Esophagus (tissue), 2 donors: ENCODE data around the gene COPS9. TPM values are rescaled to one million over a fixed set of nuclear protein-coding genes. Genes with fewer than 3 reads are reported as not detected.

ENCODE experiments used
- H3K27ac ChIP-seq, 2 donors: one replicate each; pipeline ENCODE4 v1.5.1; 2013; ENCODE audit warnings: low read depth in 2 of 2, mild to moderate bottlenecking in 2 of 2, inconsistent platforms in 1 of 2, low read length in 1 of 2, moderate library complexity in 1 of 2
- H3K27me3 ChIP-seq, 2 donors: one replicate each; pipeline ENCODE4 v1.6.1; 2013; ENCODE audit warnings: low read length in 2 of 2, control low read depth in 1 of 2, mild to moderate bottlenecking in 1 of 2; ENCODE audit not compliant: insufficient read depth in 2 of 2, control insufficient read depth in 1 of 2
- H3K36me3 ChIP-seq, 2 donors: one replicate each; pipeline ENCODE4 v1.6.1; 2013; ENCODE audit warnings: low read length in 1 of 2; ENCODE audit not compliant: control insufficient read depth in 2 of 2, insufficient read depth in 2 of 2
- H3K4me1 ChIP-seq, 2 donors: one replicate each; pipeline ENCODE4 v1.6.1; 2013; ENCODE audit warnings: low read length in 1 of 2; ENCODE audit not compliant: control insufficient read depth in 2 of 2, insufficient read depth in 2 of 2
- H3K4me3 ChIP-seq, 2 donors: one replicate each; pipeline ENCODE4 v1.5.1; 2013; ENCODE audit warnings: low read length in 2 of 2, mild to moderate bottlenecking in 2 of 2, low read depth in 1 of 2, moderate library complexity in 1 of 2
- H3K9me3 ChIP-seq, 2 donors: one replicate each; pipeline ENCODE4 v1.6.1; 2013; ENCODE audit warnings: mild to moderate bottlenecking in 2 of 2, low read depth in 1 of 2, low read length in 1 of 2, moderate library complexity in 1 of 2; ENCODE audit not compliant: control insufficient read depth in 2 of 2, insufficient read depth in 1 of 2
- WGBS, 2 donors: extraction: QIAGEN DNeasy Blood & Tissue Kit; methylation state at CpG; one replicate each; pipeline ENCODE4 v1.1.7; 2013; 5-methylcytosine and 5-hydroxymethylcytosine counted together
- polyA plus RNA-seq, 2 donors: library from polyadenylated mRNA; stranded (reverse); fragments of 200-250 nt; gene quantifications; one replicate each; pipeline ENCODE4 v1.2.3, GENCODE V29; 2013
- donor health status: healthy with polysubstance abuse.
- donor health status: Bipolar disorder and iron deficiency.

COPS9 gene
- polyA plus RNA-seq, 2 donors, result 240 to 270 TPM

DNA sequence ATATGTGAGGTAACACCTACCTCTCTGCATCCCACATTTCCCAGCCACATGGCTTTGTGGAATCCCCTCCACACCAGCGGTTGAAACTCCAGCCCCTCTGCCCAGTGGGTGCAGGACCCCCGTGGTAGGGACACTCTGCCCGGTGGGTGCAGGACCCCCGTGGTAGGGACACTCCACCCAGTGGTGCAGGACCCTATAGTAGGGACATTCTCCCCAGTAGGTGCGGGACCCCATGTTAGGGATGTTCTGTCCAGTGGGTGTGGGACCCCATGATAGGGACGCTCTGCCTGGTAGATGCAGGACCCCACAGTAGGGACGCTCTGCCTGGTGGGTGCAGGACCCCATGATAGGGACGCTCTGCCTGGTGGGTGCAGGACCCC is 11.5 kb downstream of the COPS9 start:
- H3K27me3 ChIP-seq, result no peaks in the 10 kb centered on the region
- H3K4me1 ChIP-seq, result no peaks in the 10 kb centered on the region
- no peak overlapping the region for H3K4me3 ChIP-seq
- no peaks in the 10 kb centered on the region for H3K9me3 ChIP-seq
- H3K27ac ChIP-seq, result no peak overlapping the region
- H3K36me3 ChIP-seq, result peaks cover 8 to 14% of the 10 kb centered on the region in 2 donors
- 93 to 97% methylated on average over 8 of the region's 8 CpGs for WGBS, 2 donors

DNA sequence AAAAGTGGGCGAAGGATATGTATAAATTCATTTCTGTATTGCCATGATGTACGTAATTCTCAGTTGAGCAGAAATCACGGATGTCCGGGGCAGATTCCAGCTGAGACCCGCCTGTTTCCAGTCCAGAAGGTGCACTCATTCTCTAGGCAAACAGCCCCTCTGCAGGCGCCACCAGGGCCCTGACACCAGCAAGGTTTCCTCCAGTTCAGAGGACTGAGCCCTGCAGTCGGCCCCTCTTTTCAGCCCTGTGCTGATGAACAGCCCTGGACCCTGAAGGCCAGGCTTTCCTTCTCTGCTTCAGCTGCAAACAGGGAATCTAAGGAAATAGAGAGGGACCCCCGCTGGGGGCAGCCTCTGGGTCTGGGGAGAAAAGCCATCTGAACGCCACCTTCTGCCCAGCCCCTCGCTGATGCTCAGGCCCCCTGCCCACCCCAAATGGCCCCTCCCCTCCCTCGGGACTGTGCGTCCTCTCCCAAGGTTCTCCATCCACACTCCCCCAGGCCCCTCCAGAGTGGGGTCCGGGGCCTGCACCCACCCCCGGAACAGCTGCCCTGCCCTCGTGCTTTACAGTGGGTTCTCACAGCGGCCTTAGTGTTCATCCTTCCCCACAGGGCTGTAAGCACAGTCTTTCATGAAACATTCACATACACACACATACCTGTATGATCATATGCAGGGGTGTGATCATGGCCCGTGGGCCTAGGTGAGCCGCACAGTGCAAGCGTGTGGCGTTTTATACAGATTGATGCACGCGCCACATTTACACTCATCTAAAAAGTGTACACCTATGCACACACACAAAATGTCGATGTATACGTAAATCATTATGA is 12.1 kb downstream of the COPS9 start:
- H3K4me1 ChIP-seq, result no peaks in the 10 kb centered on the region
- WGBS, 2 donors, result 87 to 91% methylated on average over 24 of the region's 24 CpGs
- no peaks in the 10 kb centered on the region for H3K9me3 ChIP-seq
- H3K27me3 ChIP-seq, result no peaks in the 10 kb centered on the region
- H3K36me3 ChIP-seq, result peaks cover 4 to 10% of the 10 kb centered on the region in 2 donors
- no peak overlapping the region for H3K4me3 ChIP-seq
- H3K27ac ChIP-seq, result no peak overlapping the region

DNA sequence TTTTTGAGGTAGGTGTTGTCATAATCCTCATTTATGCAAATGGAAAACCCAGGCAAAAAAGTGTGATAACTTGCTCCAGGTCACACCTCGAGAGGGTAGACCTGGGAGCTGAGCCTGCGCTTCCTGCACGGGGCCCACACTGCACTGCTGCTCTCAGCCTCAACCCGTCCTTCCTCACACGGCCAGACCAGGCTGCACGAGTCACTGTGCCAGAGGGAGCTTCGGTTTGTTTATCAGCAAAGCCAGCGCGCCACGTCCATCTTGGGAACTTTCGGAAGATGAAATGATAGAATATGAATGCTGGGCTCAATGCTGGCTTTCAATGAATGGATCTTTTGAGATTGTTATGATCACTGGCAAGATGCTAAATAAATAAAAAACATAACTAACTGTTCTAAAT is 14.4 kb downstream of the COPS9 start:
- Histone ChIP-seq H3K27ac (no peak overlapping the region), H3K27me3 (no peaks in the 10 kb centered on the region), H3K36me3 (no peaks in the 10 kb centered on the region), H3K9me3 (no peaks in the 10 kb centered on the region), H3K4me1 (no peaks in the 10 kb centered on the region), H3K4me3 (no peak overlapping the region)
- WGBS, 2 donors, result 61% methylated on average over 11 of the region's 11 CpGs

DNA sequence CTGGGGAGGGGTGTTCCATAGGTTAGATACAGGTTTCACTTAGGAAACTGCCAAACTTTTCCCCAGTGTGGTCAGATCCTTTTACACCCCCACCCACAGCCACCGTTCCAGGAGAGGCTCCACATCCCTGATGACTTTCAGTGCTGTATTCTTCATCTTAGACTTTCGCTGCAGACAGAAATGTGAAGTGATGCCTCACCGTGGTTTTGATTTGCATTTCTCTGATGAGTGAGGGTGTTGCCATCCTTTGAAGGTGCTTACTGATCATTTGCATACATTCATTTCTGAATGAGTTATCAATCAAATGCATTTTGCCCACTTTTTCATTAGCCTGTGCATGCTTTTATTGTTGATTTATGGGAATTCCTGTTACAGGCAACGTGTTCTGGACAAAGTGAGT is 14.9 kb downstream of the COPS9 start:
- Histone ChIP-seq H3K27ac (no peak overlapping the region), H3K9me3 (no peaks in the 10 kb centered on the region), H3K36me3 (no peaks in the 10 kb centered on the region), H3K4me1 (no peaks in the 10 kb centered on the region), H3K4me3 (no peak overlapping the region), H3K27me3 (no peaks in the 10 kb centered on the region)
- WGBS, 2 donors, result 65 to 67% methylated on average over 4 of the region's 4 CpGs

DNA sequence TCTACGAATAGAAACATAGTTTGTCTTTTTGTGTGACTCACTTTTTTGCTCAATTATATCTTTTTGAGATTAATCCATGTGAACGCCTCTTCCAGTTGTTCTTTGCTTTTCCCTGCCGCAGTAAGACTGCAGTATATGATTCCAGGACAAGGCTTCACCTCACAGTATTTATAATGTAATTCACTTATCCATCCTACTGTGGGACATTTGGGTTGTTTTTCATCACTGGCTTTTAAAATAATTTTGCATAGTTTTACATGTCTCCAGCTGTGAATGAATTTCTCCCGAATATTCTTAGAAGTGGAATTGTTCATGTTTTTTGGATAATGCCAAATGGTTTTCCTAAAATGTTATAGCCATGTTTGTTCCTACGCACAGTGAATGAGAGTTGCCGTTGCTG is 21.9 kb downstream of the COPS9 start:
- WGBS, 2 donors, result 76 to 81% methylated on average over 6 of the region's 6 CpGs
- Histone ChIP-seq H3K36me3 (no peaks in the 10 kb centered on the region), H3K4me1 (no peaks in the 10 kb centered on the region), H3K4me3 (no peak overlapping the region), H3K27me3 (no peaks in the 10 kb centered on the region), H3K9me3 (no peaks in the 10 kb centered on the region), H3K27ac (no peak overlapping the region)

DNA sequence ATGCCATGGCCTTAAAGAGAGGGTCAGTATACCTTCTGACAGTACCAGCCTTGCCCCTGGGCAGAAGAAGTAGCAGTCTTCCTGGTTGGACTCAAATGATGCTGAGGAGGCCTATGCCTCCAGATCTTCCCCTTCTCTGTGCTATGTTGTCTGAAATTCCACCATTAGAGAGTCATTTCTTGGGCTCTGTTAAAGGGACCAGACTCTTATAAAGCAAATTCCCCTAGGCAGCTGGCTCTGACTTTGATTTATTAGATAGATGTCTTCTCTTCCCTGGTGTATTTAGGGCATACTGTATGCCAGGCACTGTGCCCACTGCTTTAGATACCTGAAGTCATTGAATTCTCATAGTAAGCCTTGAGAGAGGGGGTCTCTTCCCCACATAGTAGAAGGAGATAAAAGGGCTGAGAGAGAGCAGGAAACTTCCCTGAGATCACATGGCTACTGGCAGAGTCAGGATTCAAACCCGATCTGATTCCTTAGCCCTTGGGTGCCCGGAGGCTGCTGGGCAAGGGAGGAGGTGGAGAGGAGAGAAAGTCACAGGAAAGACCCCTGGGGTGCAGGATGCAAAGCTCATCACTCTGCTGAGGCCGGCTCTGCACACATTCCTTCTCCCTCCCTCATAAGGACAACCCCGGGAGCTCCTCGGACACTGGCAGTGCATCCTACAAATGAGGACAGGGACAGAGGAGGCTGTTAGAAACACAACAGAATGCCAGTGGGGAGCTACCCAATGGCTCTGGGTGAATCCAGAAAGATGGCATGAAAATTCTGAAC is 23.0 kb downstream of the COPS9 start:
- 21 to 26% methylated on average over 5 of the region's 5 CpGs for WGBS, 2 donors
- H3K27me3 ChIP-seq, result no peaks in the 10 kb centered on the region

DNA sequence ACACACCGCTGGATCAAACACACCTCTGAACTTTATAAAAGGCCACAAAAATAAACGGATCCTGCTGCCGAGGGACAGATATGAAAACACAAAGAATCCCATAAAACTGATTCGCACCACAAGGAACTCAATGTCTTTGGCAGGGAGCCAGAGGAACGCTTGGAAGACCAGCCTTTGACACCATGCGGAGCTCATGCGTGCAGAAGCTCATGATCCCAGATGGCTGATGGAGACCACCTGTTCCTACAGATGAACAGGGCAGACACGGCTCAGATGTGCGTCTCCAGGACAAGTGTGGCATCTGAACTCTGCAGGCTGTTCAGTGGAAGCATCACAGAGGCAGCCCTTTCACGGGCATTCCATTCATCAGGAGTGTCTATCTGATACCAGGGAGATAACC is 24.9 kb downstream of the COPS9 start:
- Histone ChIP-seq H3K27ac (no peak overlapping the region), H3K9me3 (no peaks in the 10 kb centered on the region), H3K27me3 (no peaks in the 10 kb centered on the region), H3K4me1 (peaks cover 0 to under 1% of the 10 kb centered on the region in 2 donors), H3K36me3 (no peaks in the 10 kb centered on the region), H3K4me3 (no peak overlapping the region)
- WGBS, 2 donors, result 52 to 61% methylated on average over 10 of the region's 10 CpGs

More for the DNA sequence above, 23.0 kb downstream of the COPS9 start:
- Histone ChIP-seq H3K4me3 (no peak overlapping the region), H3K4me1 (no peaks in the 10 kb centered on the region), H3K36me3 (no peaks in the 10 kb centered on the region), H3K9me3 (no peaks in the 10 kb centered on the region), H3K27ac (no peak overlapping the region)

DNA sequence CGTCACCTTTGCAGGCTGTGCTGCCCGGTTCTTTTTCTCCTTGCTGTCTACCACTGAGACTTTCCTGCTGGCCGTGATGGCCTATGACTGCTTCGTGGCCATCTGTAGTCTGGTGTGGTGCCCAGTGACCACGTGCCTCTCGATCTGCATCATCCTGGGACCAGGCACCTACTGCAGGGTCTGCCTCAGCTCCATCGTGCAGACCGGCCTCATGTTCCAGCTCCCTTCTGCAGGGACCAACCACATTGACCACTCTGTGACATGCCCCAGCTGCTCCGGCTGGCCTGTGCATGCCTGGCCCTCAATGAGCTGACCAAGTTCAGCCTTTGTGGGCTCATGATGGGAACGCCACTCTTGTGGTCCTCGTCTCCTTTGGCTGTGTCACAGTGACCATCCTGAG is 26.7 kb downstream of the COPS9 start:
- no peaks in the 10 kb centered on the region for H3K27me3 ChIP-seq
- no peaks in the 10 kb centered on the region for H3K36me3 ChIP-seq
- no peaks in the 10 kb centered on the region for H3K9me3 ChIP-seq
- peaks cover 0 to 4% of the 10 kb centered on the region in 2 donors for H3K4me1 ChIP-seq
- no peak overlapping the region for H3K27ac ChIP-seq
- 69 to 70% methylated on average over 11 of the region's 11 CpGs for WGBS, 2 donors
- no peak overlapping the region for H3K4me3 ChIP-seq

DNA sequence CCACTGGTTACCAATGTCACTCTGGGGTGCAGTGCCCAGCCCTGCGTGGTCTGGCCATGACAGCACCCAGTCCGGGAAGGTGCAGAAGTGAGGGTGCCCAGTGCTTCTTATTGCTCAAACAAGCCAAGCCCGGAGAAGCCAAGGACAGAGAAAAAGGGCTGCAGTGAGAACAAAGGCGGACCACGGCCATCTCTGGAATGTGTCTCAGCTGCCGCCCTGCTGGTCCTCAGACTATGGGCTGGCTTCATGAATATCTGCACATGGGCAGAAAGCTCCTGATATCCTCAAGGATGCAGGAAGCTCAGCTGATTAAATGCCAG is 28.7 kb downstream of the COPS9 start:
- 69 to 74% methylated on average over 6 of the region's 6 CpGs for WGBS, 2 donors
- H3K4me3 ChIP-seq, result no peak overlapping the region
- H3K27me3 ChIP-seq, result peaks cover 0 to 3% of the 10 kb centered on the region in 2 donors

More for the DNA sequence above, 28.7 kb downstream of the COPS9 start:
- Histone ChIP-seq H3K36me3 (no peaks in the 10 kb centered on the region), H3K9me3 (no peaks in the 10 kb centered on the region), H3K27ac (no peak overlapping the region), H3K4me1 (peaks cover 0 to 4% of the 10 kb centered on the region in 2 donors)
